ENCODE data around the gene LYPD1.

- TF ChIP-seq YY1 (IDR thresholded peaks at IDR 0.05; ENCODE audit: low read depth) (no peak), CREB1 (IDR thresholded peaks at IDR 0.05; ENCODE audit: low read depth) (no peak), CEBPB (IDR thresholded peaks at IDR 0.05) (no peak), REST (IDR thresholded peaks at IDR 0.05; ENCODE audit: low read depth) (no peak)
Observed at GRCh38 chr2:132609101-132609890, 60.7 kb downstream of the LYPD1 start.

All from Ishikawa (cell line).